DND-41 (cell line): ENCODE results near the gene NLGN1.

ENCODE experiments used
- ATAC-seq: fragments of 200-7000 bp; cut with Tn5 transposase; 3 replicates; pipeline ENCODE4 v1.9.1; 2021; ENCODE audit warnings: low read depth; ENCODE audit not compliant: insufficient read depth
- DNase-seq: peaks from one replicate; pipeline ENCODE4 v3.0.0-alpha.2; 2020
- H2AFZ ChIP-seq: 2 replicates; pipeline ENCODE4 v1.6.0; 2012; ENCODE audit warnings: low read depth, low read length
- H3K27ac ChIP-seq: 2 replicates; pipeline ENCODE4 v1.5.1; 2012; ENCODE audit warnings: low read length, inconsistent platforms
- H3K27me3 ChIP-seq: fragments of 200-600 bp; sonication (generic); 2 replicates; pipeline ENCODE4 v1.6.0; 2012; ENCODE audit warnings: low read length, mild to moderate bottlenecking, inconsistent platforms; ENCODE audit not compliant: insufficient read depth, poor library complexity
- H3K36me3 ChIP-seq: 2 replicates; pipeline ENCODE4 v1.5.1; 2012; ENCODE audit warnings: low read length, inconsistent platforms; ENCODE audit not compliant: insufficient read depth
- H3K4me1 ChIP-seq: 2 replicates; pipeline ENCODE4 v1.5.1; 2012; ENCODE audit warnings: mild to moderate bottlenecking, low read length; ENCODE audit not compliant: insufficient read depth
- H3K4me2 ChIP-seq: 2 replicates; pipeline ENCODE4 v1.6.0; 2012; ENCODE audit warnings: mild to moderate bottlenecking, moderate library complexity, low read length, inconsistent platforms; ENCODE audit not compliant: insufficient read depth
- H3K4me3 ChIP-seq, 2 experiments: fragments of 200-600 bp in 1 of 2; shearing (Covaris generic) in 1 of 2; 2 replicates each; pipeline ENCODE4 v1.5.1; 2012 to 2016; ENCODE audit warnings: inconsistent platforms in 2 of 2, low read length in 2 of 2, mild to moderate bottlenecking in 2 of 2, low read depth in 1 of 2, moderate library complexity in 1 of 2
- H3K79me2 ChIP-seq: 2 replicates; pipeline ENCODE4 v1.6.0; 2012; ENCODE audit warnings: low read length, inconsistent platforms; ENCODE audit not compliant: insufficient read depth
- H3K9ac ChIP-seq: 2 replicates; pipeline ENCODE4 v1.6.0; 2012; ENCODE audit warnings: low read depth, mild to moderate bottlenecking, inconsistent platforms, low read length, moderate library complexity
- H3K9me3 ChIP-seq: 2 replicates; pipeline ENCODE4 v1.5.1; 2012; ENCODE audit warnings: low read length, moderate library complexity, mild to moderate bottlenecking, inconsistent platforms; ENCODE audit not compliant: insufficient read depth, severe bottlenecking
- H4K20me1 ChIP-seq: 2 replicates; pipeline ENCODE4 v1.6.0; 2012; ENCODE audit warnings: low read length; ENCODE audit not compliant: insufficient read depth
- CTCF ChIP-seq: IDR thresholded peaks from 2 replicates; pipeline ENCODE4 v1.5.1; 2012; ENCODE audit warnings: borderline replicate concordance, low read length, moderate library complexity, mild to moderate bottlenecking; ENCODE audit not compliant: poor library complexity, severe bottlenecking; ENCODE audit errors: extremely low read depth
- EZH2 ChIP-seq: IDR thresholded peaks from 3 replicates; pipeline ENCODE4 v1.6.1; 2012; ENCODE audit warnings: borderline replicate concordance, low read depth, mild to moderate bottlenecking, moderate library complexity, low read length, inconsistent platforms; ENCODE audit not compliant: severe bottlenecking

NLGN1 gene

GRCh38 chr3:173700336-173700735 lies 302.8 kb downstream of the NLGN1 start:
- Histone ChIP-seq H3K79me2 (no peaks in the 10 kb centered on the region), H3K27ac (no peak overlapping the region), H3K27me3 (no peaks in the 10 kb centered on the region), H3K4me2 (no peak overlapping the region), H4K20me1 (no peaks in the 10 kb centered on the region), H3K9me3 (no peaks in the 10 kb centered on the region), H3K36me3 (no peaks in the 10 kb centered on the region), H3K4me3 (no peak overlapping the region), H3K9ac (no peak overlapping the region), H3K4me1 (no peaks in the 10 kb centered on the region), H2AFZ (no peak overlapping the region)
- no peak for DNase-seq
- TF ChIP-seq EZH2 (no peak), CTCF (no peak)
- no peak for ATAC-seq

GRCh38 chr3:173702561-173702960 lies 305.0 kb downstream of the NLGN1 start:
- no peak overlapping the region for H2AFZ ChIP-seq
- H3K4me1 ChIP-seq = no peaks in the 10 kb centered on the region
- TF ChIP-seq CTCF (no peak), EZH2 (no peak)
- no peak for DNase-seq
- no peaks in the 10 kb centered on the region for H3K9me3 ChIP-seq
- H3K4me2 ChIP-seq = no peak overlapping the region
- no peaks in the 10 kb centered on the region for H3K27me3 ChIP-seq
- H3K27ac ChIP-seq = no peak overlapping the region
- H3K4me3 ChIP-seq = no peak overlapping the region
- H3K9ac ChIP-seq = no peak overlapping the region
- no peaks in the 10 kb centered on the region for H3K79me2 ChIP-seq
- H3K36me3 ChIP-seq = no peaks in the 10 kb centered on the region
- ATAC-seq = no peak
- no peaks in the 10 kb centered on the region for H4K20me1 ChIP-seq

GRCh38 chr3:173703771-173704170 lies 306.2 kb downstream of the NLGN1 start:
- H3K4me1 ChIP-seq = no peaks in the 10 kb centered on the region
- no peaks in the 10 kb centered on the region for H3K36me3 ChIP-seq
- H3K27me3 ChIP-seq = no peaks in the 10 kb centered on the region
- no peaks in the 10 kb centered on the region for H4K20me1 ChIP-seq
- H3K9ac ChIP-seq = no peak overlapping the region
- H3K79me2 ChIP-seq = no peaks in the 10 kb centered on the region
- ATAC-seq (no peak), DNase-seq (no peak)
- no peak for TF ChIP-seq EZH2
- no peak for TF ChIP-seq CTCF
- H3K9me3 ChIP-seq = no peaks in the 10 kb centered on the region
- no peak overlapping the region for H2AFZ ChIP-seq
- H3K4me2 ChIP-seq = no peak overlapping the region
- H3K4me3 ChIP-seq = no peak overlapping the region
- H3K27ac ChIP-seq = no peak overlapping the region

- H3K4me3 ChIP-seq = no peak overlapping the region
- H3K4me2 ChIP-seq = no peak overlapping the region
- no peaks in the 10 kb centered on the region for H3K27me3 ChIP-seq
- no peak overlapping the region for H3K27ac ChIP-seq
- H3K9ac ChIP-seq = no peak overlapping the region
- TF ChIP-seq CTCF (no peak), EZH2 (no peak)
- H4K20me1 ChIP-seq = no peaks in the 10 kb centered on the region
- no peak overlapping the region for H2AFZ ChIP-seq
- H3K4me1 ChIP-seq = no peaks in the 10 kb centered on the region
- no peaks in the 10 kb centered on the region for H3K9me3 ChIP-seq
- DNase-seq = no peak
- ATAC-seq = no peak
- no peaks in the 10 kb centered on the region for H3K79me2 ChIP-seq
- no peaks in the 10 kb centered on the region for H3K36me3 ChIP-seq
Observed at GRCh38 chr3:173706630-173707029, 309.1 kb downstream of the NLGN1 start.
